OCI-LY1 (cell line): ENCODE measurements around the gene KCNE5.

ENCODE experiments used
- CTCF ChIP-seq: fragments of 200-600 bp; sonication (generic), shearing (Covaris generic); IDR thresholded peaks from 2 replicates; pipeline ENCODE4 v1.5.1; 2017; ENCODE audit warnings: mild to moderate bottlenecking, antibody characterized with exemption, low read length, moderate library complexity, mixed read lengths
- EZH2 ChIP-seq: fragments of 200-600 bp; sonication (generic), shearing (Covaris generic); IDR thresholded peaks from 2 replicates; pipeline ENCODE4 v1.8.0; 2017; ENCODE audit warnings: borderline replicate concordance, mixed run types, mild to moderate bottlenecking, antibody characterized with exemption, low read length, moderate library complexity, mixed read lengths

GRCh38 chrX:109622270-109622669 lies 2.7 kb downstream of the KCNE5 start:
- TF ChIP-seq CTCF (no peak), EZH2 (no peak)
